Purkinje cell (primary cell): ENCODE results near the gene TRMT6. TPM values are rescaled to one million over a fixed set of nuclear protein-coding genes. Genes with fewer than 3 reads are reported as not detected.

Source experiments
- polyA plus RNA-seq: library from polyadenylated mRNA; unstranded; fragments of >200 nt; fragmentation: Nextera tagmentation; gene quantifications from 2 replicates; pipeline ENCODE4 v1.2.1, GENCODE V29; 2014

The TRMT6 gene, protein sequence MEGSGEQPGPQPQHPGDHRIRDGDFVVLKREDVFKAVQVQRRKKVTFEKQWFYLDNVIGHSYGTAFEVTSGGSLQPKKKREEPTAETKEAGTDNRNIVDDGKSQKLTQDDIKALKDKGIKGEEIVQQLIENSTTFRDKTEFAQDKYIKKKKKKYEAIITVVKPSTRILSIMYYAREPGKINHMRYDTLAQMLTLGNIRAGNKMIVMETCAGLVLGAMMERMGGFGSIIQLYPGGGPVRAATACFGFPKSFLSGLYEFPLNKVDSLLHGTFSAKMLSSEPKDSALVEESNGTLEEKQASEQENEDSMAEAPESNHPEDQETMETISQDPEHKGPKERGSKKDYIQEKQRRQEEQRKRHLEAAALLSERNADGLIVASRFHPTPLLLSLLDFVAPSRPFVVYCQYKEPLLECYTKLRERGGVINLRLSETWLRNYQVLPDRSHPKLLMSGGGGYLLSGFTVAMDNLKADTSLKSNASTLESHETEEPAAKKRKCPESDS
- polyA plus RNA-seq: 16.7 and 18.6 TPM in 2 replicates

DNA sequence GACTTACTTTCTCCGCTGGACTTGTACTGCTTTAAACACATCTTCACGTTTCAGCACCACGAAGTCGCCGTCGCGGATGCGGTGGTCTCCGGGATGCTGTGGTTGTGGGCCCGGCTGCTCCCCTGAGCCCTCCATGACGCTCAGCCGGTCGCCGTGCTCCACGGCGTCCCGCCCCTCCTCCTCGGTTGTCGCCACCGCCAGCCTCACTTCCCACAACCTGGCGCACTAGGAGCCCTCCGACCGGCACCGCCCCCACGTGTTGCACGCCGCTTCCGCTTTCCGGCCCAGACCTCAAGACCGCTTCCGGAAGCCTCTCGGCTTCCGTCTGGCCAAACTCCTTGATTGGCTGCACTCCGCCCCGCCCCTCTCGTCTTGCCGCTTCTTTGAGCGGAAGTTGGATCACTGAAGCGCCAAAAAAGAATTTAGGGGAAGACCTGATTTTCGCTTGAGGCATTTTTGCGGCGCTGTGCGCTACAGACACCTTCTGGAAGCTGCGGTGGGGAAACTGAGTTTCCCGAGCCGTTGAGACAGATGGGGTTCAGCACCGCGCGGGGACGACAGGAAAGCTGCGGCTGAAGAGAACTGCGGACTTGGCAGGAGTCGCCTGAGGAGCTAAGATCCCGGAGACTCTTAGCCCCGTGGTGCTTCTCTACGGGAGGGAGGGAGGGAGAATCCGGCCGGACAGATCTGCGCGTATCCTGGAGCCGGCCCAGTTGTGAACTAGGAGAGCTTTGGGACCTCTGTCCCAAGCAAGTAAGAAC lies at the start of gene TRMT6, which contains the start of gene MCM8:
TRMT6 (minus strand) TSS at position 263 of the 761 bp plus-strand sequence; CDS start at position 135, 128 bp downstream.
MCM8 (plus strand) TSS at position 382 of the 761 bp plus-strand sequence. CDS start 1,364 bp downstream, outside the sequence.

Other genes starting within 250 kb of the TRMT6 start
- gene SHLD1, start 200.1 kb downstream of the TRMT6 start, polyA plus RNA-seq: 10.0 and 12.8 TPM in 2 replicates
- gene CHGB, start 39.0 kb downstream of the TRMT6 start, polyA plus RNA-seq: 92.7 and 98.9 TPM in 2 replicates
- gene MCM8, start 119 bp upstream of the TRMT6 start, polyA plus RNA-seq: 1.4 and 2.8 TPM in 2 replicates
- gene CRLS1, start 55.6 kb upstream of the TRMT6 start, polyA plus RNA-seq: 24.2 and 37.1 TPM in 2 replicates
- not detected in 2 replicates for gene LRRN4, start 103.5 kb upstream of the TRMT6 start, polyA plus RNA-seq
- 0.31 TPM in 1 of 2 replicates, not detected in the other for gene FERMT1, start 172.5 kb upstream of the TRMT6 start, polyA plus RNA-seq